Sigmoid colon (tissue), 4 donors: Measurements from ENCODE around the gene RASAL1.

ENCODE experiments used
- POLR2AphosphoS5 ChIP-seq, 4 donors: sonication (generic); formaldehyde crosslinking; IDR thresholded peaks; one replicate each; pipeline ENCODE4 v1.6.1; 2017; ENCODE audit warnings: antibody characterized with exemption in 4 of 4
- TF ChIP-seq, protein P1 (sequence below), 4 experiments: fragments of 450-650 bp in 3 of 4; fragments of 200-600 bp in 1 of 4; IDR thresholded peaks; one replicate each; pipeline ENCODE4 v1.5.1; 2016 to 2019; ENCODE audit warnings: antibody characterized with exemption in 4 of 4, mild to moderate bottlenecking in 3 of 4, moderate library complexity in 2 of 4

DNA sequence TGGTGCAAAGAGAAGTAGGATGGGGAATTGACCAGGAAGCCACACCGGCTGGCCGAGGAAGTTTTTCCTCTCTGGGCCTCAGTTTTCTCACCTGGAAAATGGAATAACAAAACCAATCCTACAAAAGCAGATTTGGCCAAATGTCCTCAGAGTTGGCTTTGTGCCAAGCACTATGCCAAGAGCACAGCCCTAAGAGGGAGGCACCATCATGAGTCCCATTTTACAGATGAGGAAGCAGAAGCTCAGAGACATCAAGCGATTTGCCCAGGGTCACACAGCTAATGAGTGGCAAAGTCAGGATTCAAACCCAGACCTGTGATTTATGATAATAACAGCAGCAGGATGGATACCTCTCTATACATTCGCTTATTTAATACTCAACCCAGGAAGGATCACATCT lies 27.3 kb downstream of the RASAL1 start:
- no peak for TF ChIP-seq POLR2AphosphoS5 (IDR thresholded peaks at IDR 0.05)
- TF ChIP-seq, protein P1, sequence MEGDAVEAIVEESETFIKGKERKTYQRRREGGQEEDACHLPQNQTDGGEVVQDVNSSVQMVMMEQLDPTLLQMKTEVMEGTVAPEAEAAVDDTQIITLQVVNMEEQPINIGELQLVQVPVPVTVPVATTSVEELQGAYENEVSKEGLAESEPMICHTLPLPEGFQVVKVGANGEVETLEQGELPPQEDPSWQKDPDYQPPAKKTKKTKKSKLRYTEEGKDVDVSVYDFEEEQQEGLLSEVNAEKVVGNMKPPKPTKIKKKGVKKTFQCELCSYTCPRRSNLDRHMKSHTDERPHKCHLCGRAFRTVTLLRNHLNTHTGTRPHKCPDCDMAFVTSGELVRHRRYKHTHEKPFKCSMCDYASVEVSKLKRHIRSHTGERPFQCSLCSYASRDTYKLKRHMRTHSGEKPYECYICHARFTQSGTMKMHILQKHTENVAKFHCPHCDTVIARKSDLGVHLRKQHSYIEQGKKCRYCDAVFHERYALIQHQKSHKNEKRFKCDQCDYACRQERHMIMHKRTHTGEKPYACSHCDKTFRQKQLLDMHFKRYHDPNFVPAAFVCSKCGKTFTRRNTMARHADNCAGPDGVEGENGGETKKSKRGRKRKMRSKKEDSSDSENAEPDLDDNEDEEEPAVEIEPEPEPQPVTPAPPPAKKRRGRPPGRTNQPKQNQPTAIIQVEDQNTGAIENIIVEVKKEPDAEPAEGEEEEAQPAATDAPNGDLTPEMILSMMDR (IDR thresholded peaks at IDR 0.05): no peak
